K562 treated with DMSO at 1 percent for 24 hours (cell line): ENCODE measurements around the gene C9orf57. TPM values are rescaled to one million over a fixed set of nuclear protein-coding genes. Genes with fewer than 3 reads are reported as not detected.

ENCODE experiments used
- total RNA-seq: library from RNA; unstranded; fragments of 300-600 nt; gene quantifications from 2 replicates; pipeline ENCODE4 v1.2.3, GENCODE V29; 2022; ENCODE audit warnings: low read depth; ENCODE audit not compliant: insufficient read depth

Gene C9orf57, protein sequence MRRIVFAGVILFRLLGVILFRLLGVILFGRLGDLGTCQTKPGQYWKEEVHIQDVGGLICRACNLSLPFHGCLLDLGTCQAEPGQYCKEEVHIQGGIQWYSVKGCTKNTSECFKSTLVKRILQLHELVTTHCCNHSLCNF
- total RNA-seq: not detected in 2 replicates

DNA sequence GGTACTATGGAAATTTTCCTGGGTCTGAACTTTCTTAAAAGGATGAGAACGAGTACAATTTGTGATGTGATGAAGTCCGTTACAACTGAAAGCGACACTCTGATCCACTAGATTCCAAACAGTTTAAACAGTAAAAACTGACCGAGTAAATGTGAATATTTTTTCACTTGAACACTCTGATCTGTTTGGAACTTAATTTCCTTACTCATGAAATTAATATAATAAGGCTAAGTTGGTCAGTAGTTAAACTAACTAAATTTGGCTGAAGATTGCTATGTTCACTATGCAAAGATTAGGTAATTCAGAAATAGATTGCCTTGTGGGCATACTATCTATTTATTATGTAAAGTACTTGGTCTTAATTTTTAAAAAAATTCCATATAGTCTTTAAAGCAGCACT, at the start of gene C9orf57:
Gene C9orf57 (minus strand): TSS at position 101 of the 400 bp plus-strand sequence. CDS start 1,282 bp downstream, outside the sequence.

Other genes starting within 250 kb of the C9orf57 start
- gene ABHD17B, start 149.4 kb downstream of the C9orf57 start, total RNA-seq: 7.2 and 11.7 TPM in 2 replicates
- 5.5 and 5.8 TPM in 2 replicates for gene C9orf85, start 149.0 kb downstream of the C9orf57 start, total RNA-seq
- gene GDA, start 88.8 kb upstream of the C9orf57 start, total RNA-seq: 4.4 and 6.1 TPM in 2 replicates